TTC549 (cell line): Measurements from ENCODE around the gene MRPS15.

Experiments used
- FAIRE-seq: peaks from 2 replicates; lab custom pipeline; 2012; peaks lifted over from hg19 to GRCh38; lab: Jason Lieb, UNC

The MRPS15 gene

GRCh38 chr1:36419569-36419968, 44.6 kb downstream of the MRPS15 start:
- no peak for FAIRE-seq

GRCh38 chr1:36419140-36419539, 45.0 kb downstream of the MRPS15 start:
- no peak for FAIRE-seq

- no peak for FAIRE-seq
Observed at GRCh38 chr1:36417931-36418330, 46.3 kb downstream of the MRPS15 start.

GRCh38 chr1:36415661-36416326, 48.4 kb downstream of the MRPS15 start:
- FAIRE-seq: no peak

GRCh38 chr1:36414384-36414783, 49.8 kb downstream of the MRPS15 start:
- no peak for FAIRE-seq

- FAIRE-seq: no peak
Observed at GRCh38 chr1:36411674-36412648, 52.2 kb downstream of the MRPS15 start.

GRCh38 chr1:36408479-36408878, 55.7 kb downstream of the MRPS15 start:
- FAIRE-seq: no peak

- no peak for FAIRE-seq
Observed at GRCh38 chr1:36406440-36406839, 57.7 kb downstream of the MRPS15 start.
